GM18508 (cell line): Measurements from ENCODE around the gene CPAMD8.

Experiments
- ATAC-seq: cut with Tn5 transposase; IDR thresholded peaks from one replicate; pipeline ENCODE4 v1.9.1; 2021; ENCODE audit warnings: moderate number of reproducible peaks; ENCODE audit not compliant: insufficient read depth, unreplicated experiment

Gene CPAMD8

GRCh38 chr19:16853066-16853465 lies 173.5 kb downstream of the CPAMD8 start:
- ATAC-seq, result no peak

GRCh38 chr19:16851031-16851712 lies 175.4 kb downstream of the CPAMD8 start:
- ATAC-seq, result no peak

- no peak for ATAC-seq
Measured at GRCh38 chr19:16850133-16850532, 176.5 kb downstream of the CPAMD8 start.

- ATAC-seq, result no peak
Measured at GRCh38 chr19:16849168-16849567, 177.4 kb downstream of the CPAMD8 start.

- ATAC-seq, result no peak
Measured at GRCh38 chr19:16847430-16847829, 179.2 kb downstream of the CPAMD8 start.

DNA sequence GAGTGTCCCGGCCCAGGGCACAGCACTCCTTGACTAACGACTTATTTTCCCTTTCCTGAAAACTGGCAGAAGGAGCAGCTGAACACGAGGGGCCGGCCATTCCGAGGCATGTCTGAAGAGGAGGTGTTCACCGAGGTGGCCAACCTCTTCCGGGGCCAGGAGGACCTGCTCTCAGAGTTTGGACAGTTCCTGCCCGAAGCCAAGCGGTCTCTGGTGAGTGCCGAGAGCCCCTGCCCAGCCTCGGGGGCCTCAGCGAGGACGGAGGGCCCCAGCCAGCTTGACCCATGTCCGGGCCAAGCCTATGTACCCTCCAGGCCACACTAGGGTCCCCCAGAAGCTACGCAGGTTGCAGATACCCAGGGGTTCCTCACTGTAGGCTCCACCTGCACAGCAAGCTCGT lies 179.7 kb downstream of the CPAMD8 start:
- ATAC-seq, result no peak
